Activated T-helper 9 cell treated with anti-CD3 and anti-CD28 coated beads, Interleukin-2, amount 50 U/mL, for 16 hours (primary cell): Measurements from ENCODE around the gene KRTAP5-4.
"Not testable (repeated sequence)": the region's sequence is repeated elsewhere in the genome, so short reads cannot be mapped to it uniquely, and the experiment has no call there.

Experiments
- DNase-seq: peaks from one replicate; pipeline ENCODE4 v3.0.0-alpha.2; 2020; ENCODE audit warnings: low read depth

The KRTAP5-4 gene, protein sequence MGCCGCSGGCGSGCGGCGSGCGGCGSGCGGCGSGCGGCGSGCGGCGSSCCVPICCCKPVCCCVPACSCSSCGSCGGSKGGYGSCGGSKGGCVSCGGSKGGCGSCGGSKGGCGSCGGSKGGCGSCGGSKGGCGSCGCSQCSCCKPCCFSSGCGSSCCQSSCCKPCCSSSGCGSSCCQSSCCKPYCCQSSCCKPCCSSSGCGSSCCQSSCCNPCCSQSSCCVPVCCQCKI

DNA sequence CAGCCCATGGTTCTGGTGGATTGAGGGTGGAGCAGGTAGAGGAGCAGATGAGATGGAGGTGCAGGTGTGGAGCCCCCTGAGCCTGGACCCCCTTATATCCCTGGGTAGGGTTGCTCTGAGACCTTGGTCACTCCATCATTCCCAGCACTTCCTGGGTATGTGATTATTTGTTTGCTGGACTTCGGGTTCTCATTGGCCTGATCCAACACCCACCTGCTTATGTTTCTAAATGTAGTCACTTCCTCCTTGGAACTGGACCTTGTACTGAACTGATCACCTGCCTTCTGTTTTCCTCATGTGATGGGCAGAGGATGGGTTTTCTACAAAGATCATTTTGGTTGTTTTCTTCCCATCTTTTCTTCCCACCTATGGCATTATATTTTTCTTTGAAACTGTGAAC, at the start of gene KRTAP5-4:
TSS of gene KRTAP5-4 (minus strand) at position 53 of the 400 bp plus-strand sequence. CDS start at position 8, 45 bp downstream.
- no peak for DNase-seq

DNA sequence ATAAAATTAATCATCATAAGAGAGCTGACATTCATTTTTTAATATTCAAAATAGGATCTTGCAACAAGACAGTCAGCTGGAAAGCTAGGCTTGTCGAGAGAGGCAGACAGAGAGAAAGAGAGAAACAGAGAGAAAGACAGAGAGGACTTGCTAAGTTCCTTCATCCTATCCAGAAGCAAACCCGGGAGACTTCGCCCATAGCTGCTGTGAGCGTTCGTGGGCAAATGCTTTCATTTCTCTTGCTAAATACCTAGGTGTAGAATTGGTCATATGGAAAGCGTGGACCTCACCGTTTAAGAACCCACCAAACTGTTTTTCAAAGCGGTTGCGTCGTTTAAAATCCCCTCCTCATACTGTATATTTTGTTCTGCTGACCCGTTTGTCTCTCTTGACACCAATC, 49.7 kb upstream of the KRTAP5-4 start:
- no peak for DNase-seq

DNA sequence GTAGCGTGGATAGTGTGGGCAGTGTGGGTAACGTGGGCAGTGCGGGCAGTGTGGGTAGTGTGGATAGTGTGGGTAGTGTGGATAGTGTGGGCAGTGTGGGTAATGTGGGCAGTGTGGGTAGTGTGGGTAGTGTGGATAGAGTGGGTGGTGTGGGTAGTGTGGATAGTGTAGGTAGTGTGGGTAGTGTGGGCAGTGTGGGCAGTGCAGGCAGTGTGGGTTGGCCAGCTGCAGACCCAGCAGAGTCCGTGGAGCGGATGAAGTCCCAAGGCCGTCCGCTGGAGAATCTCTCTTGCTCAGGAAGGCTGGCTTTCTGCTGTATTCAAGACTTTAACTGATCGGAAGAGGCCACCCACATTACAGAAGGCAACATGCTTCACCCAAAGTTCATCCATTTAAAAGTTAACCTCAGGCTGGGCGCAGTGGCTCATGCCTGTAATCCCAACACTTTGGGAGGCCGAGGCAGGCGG, 49.0 kb upstream of the KRTAP5-4 start:
- no peak for DNase-seq

DNA sequence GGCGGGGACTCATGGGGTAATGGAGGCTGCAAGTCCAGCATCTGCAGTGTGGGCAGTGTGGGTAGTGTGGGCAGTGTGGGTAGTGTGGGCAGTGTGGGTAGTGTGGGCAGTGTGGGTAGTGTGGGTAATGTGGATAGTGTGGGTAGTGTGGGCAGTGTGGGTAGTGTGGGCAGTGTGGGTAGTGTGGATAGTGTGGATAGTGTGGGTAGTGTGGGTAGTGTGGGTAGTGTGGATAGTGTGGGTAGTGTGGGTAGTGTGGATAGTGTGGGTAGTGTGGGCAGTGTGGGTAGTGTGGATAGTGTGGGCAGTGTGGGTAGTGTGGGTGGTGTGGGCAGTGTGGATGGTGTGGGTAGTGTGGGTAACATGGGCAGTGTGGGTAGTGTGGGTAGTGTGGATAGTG, 48.5 kb upstream of the KRTAP5-4 start:
- not testable (repeated sequence) for DNase-seq

DNA sequence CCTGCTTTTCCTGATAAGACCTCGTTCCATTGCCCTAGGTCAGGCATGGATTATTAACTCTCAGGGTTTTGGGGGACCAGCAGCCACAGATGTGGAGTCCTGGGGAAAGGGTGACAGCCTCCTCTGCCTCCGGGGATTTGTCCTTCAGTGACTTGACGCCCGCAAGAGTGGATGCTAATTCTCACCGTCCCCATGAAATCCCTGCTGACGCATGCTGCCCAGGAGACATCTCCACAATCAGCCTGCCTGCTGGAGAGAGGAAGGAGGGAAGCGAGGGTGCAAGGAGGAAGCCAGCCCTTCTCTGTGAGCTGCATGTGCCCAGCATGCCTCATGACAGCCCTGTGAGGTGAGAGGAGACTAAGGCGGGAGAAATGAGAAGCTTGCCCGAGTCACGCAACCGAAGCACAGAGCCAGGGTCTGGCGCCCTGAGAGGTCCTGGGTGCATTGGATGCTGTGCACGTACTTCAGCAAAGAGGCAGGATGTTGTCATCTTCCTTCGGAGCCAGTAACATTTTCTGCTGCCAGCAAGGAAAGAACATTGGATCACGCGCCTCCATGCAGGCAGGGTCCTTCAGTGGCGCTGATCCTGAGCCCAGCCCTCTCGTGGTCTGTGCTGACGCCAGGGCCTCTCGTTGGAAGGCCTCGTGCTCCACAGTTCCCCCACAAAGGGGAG, 47.7 kb upstream of the KRTAP5-4 start:
- DNase-seq = no peak

DNA sequence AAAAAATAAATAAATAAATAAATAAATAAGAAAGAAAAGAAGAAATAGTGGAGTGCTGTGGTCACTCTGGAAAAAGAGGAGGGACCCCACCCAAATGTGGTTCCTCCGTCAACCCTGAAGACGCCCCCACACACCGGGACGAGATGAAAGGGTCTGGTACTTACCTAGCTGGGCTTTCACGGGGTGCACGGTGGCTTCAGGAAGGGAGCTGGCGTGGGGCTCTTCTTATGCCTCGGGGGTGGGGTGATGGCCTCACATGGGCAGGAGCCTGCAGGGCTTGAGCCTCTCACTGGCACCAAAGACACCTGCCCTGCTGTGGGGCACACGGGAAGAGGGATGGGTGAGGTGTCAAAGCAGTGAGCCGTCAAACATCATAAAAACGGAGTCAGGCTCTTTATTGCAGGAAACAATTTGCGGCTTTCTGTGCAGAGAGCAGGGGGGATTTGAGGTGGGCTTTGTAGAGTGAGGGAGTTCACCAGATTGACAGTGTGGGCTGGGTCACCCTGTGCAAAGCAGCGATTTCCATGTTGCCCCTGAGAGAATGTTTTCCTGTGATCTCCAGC, 47.1 kb upstream of the KRTAP5-4 start:
- DNase-seq = no peak

DNA sequence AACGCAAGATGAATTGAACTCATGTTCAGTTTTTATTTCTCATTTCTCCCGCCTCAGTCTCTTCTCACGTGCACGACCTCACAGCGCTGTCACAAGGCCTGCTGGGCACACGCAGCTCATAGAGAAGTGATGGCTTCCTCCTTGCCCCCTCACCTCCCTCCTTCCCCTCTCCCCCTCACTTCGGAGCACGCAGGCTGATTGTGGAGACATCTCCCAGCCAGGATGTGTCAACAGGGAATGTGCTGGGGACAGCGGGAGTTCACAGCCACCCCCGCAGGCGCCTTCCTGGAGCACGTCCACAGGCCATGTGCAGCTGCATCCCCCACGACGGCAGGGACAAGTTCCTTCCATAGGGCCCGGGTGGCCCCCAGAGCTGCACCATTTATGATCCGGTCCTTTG, 46.0 kb upstream of the KRTAP5-4 start:
- no peak for DNase-seq

DNA sequence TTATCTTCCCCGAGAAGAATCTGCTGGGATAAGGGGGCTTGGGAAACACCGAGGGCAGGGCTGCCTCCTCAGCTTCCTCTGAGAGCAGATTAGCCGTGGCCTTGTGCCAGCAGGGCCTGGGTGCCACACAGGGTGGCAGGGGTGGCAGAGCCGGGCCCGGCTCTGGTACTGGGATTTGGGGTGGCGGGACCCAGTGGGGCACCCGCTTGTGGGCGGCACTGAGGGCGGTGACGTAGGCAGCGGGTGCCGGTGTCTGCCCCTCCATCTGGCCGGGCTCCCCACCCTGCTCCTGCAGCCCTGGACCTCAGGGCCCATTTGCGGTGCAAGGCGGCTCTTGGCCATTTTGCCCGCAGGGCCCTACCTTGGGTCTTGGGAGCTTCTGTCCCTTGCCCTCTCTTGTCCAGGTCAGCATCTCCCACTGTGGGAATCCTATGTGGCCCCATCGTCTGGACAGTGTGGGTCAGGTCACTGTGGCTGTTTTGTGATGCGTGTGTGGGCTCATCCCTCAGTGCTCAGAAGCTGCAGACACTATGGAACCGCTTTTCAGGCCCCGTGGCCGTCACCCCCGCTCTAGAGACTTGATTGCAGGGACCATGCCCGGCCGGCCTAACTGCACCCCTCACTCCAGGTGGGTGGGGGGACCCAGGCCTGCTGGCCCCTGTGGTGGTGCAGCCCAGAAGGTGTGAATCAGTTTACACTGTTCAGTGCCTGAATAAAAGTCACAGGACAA, 45.3 kb upstream of the KRTAP5-4 start:
- DNase-seq = no peak

DNA sequence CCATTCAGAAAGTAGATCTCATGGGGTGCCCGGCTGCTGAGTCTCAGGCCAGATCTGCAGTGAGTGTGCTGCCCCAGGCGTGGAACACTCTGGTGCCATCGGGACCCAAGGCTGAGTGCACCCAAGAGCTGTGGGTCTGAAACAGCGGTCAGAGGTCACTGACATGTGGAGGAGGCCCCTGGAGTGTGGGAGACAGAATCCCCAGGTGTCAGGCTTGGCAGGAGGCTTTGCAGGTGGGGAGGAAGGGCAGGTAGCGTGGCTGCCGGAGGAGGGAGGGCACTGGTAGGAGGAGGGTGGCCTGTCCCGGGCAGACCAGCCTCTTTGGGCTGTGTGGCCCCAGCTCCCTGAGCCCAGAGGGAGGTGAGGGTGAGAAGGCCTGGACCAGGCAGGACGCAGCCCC, 43.4 kb upstream of the KRTAP5-4 start:
- DNase-seq = no peak

DNA sequence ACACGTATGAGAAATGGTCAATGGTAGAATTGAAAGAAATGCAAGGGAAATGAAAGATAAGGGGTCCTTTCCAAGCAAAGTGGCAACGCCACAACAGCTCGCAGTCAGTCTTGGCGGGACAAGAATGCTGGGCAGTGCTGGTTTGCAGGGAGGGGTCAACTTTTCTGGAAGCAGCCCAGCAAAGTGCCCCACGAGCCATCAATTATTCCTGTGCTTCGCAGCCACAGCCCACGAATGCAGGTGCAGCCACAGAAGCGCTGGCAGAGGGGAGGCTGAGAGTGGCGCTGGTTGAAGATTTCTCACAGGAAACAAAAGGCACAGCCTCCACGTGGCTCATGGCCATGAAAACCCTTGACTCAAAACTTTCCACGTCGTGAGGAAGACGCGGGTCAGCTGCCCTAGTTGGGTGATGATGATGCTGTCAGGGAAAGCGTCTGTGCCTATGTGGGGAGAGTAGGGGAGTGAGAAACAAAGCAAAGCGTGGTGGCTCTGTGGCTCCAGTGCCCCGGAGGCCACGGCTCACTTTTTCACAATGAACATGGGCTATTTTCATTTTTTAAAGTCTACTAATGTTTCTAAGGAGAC, 40.9 kb upstream of the KRTAP5-4 start:
- not testable (repeated sequence) for DNase-seq

DNA sequence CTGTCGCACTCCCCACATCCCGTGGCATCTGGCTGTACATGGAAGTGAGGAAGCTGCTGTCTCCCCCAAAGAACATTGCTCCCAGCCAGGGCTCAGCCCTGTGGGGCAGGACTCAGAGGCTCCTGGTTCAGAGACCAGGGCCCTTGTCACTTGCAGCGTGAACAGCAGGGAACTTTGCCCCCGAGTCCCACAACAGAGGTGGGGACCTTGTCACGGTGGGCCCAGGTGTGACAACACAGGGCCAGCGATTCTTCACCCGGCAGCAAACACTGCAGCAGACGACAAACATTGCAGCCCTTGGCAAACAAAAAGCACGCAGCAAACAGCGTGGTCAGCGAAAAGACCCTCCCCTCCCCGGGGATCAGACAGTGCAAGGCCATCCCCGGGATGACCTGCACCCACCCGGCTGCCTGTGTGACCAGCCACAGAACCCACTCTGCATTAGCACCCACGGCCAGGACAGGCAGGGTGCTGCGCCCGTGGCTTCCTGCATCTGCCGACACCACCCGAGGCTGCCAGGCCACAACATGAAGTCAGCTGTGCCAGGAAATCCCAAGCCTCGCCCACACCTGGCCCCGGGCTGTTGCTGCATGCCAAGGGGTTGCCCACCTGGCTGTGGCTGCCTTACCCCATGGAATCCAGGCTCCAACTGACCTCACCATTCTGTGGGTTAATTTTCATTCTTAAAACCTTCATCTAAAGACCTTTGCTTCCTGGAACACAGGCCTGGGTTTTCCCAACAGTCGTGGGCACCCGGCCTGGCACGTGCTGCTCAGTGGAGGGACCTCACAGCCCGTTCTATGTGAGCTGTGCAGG, 39.7 kb upstream of the KRTAP5-4 start:
- DNase-seq = not testable (repeated sequence)

DNA sequence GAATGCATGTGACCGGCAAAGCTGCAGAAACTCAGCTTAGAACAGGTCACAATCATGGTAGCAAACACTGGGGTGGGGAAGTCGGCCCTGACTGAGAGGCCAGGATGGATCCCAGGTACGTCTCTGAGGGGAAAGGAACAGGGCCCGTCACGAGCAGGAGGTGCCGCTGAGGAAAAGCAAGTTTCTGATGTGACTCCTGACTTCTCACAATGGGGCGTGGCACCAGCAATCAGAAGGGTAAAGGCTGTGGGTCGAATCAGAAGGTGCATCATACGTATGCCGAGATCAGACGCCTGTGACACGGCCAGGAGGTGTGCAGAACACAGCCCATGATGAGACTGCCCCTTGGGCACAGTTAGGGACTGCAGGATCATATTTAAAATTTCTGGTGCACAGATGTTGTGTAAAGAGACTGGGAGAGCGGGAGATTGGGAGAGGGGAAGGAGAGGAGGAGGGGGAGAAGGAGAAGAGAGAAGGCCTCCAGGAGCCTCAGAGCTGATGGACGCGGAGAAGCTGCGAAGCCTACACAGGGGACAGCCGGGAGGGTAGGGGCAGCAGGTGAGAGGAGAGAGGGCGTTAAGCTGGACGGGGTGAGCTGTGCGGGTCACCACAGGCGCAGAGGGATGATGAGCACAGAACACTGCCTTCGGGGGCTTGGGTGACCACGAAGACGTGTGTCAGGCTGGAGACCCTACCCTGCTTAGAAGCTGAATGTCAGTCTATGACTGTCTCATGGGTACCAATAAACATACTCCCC, 38.4 kb upstream of the KRTAP5-4 start:
- DNase-seq = no peak

DNA sequence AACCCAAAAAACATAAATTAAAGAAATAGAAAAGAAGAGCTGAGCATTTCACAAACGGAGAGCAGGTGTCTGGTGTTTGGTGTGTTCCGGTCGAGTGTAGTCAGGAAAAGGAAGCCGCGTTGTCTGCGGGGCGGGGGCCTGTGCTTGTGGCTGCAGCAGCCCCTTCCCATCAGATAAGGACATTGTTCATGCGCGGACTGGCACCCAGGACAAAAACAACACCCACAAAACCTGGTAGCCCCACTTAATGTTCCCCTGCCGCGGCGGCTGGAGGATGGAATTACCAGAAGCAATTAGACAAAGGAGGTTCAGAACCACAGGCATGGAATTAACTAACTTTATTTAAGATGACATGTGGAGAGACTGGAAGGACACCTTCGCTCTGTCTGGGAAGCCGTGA, 37.6 kb upstream of the KRTAP5-4 start:
- DNase-seq = no peak

DNA sequence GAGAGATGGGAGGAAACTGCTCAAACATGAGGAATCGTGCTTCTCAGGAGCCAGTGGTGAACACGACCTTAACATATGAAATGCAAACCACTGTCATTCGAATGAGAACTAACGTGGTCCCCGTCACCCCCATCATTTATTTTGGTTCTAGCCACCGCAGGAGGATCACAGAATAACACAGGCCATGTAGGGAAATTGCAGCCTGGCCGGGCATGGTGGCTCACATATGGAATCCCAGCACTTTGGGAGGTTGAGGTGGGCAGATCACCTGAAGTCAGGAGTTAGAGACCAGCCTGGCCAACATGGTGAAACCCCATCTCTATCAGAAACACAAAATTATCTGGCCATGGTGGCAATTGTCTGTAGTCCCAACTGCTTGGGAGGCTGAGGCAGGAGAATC, 34.7 kb upstream of the KRTAP5-4 start:
- no peak for DNase-seq

DNA sequence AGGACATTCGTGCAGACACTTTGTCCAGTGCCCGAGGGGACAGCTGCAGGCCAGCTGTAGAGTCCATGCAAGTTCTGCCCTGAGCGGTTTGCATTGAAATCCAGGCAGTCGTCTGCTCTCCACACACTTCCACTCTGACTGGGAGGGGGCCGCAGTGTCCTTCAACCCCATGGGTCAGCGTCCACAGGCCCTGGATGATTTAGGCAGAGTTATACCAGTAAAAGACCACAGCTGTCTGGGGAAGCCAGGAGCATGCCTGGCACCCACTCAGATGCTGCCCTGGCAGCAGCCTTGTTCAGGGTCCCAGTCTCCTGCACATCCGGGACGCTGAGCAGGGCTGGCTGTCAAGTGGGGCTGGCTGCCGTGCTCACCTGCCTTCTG, 34.1 kb upstream of the KRTAP5-4 start:
- no peak for DNase-seq

DNA sequence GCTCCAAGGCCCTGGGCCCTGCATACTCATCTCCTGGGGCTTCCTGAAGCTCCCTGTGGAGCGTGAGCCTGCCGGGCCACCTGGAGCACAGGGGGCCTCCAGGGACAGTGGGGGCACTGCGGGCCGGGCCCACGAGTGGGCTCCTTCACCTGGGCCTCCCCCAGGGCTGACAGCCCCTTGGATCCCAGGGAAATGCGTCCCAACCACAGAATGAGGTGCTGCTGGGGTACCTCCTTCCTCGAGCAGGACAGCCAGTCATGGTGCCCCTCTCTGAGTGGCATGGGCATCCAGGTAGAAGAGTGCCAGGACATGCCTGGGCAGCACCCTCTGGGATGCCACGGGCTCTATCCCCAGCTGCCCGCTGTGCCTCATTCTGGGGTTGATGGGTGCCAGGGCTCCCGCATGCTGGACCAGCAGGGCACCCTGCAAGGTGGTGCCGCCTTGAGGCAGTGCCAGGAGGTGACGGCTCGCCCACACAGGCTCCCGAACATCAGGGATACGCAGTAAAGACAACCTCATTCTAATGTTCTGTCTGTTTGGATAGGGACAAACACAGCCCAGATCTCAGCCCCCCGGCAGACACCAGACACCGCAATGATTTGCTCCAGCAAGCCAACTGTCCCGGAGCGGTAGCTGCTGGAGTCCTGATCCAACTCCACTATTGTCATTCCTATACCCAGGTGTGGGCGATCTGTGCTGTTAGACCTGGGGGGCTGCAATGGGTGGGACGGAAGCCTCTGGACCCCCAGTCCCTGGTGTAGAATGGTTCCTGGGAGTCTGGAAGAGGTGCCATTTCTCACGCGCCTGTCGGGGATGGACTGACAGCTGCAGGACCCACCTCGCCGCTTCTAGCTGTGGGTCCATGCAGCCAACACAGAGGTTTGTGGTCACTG, 33.5 kb upstream of the KRTAP5-4 start:
- DNase-seq = no peak

DNA sequence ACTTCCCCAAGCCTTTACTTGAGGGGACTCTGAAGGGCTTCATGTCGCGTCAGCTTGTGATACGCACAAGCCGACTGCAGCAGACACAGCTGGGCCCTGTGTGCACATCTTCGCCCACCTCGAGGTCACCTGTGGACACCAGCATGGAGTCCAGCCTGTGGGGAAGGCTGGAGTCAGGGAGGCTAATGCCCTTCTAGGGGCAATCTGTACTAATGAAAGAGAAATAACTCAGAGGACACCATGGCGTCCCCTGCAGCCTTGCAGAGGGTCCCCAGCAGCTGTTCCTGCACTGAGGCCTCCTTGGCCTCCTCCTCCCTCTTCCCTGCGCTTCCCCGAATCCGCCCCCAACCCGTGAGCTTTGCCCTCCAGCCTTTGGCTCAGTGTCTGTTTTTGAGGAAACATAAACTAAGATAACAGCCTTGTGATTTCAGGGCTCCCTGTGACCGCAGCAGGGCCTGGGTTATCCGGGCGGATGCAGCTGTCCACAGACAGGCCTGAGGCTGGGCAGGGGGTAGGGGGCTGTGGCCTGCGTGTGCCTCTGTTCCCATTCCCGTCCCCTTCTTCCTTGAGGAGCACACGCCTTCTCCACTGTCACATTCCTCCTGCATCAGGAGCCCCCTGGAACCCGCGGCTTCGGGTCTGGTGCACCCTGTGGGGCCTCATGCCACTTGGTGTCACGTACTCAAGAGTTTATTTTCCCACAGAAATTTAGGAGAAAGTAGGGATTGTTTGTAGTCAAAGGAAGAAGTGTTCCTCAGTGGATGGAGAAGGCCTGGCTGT, 32.6 kb upstream of the KRTAP5-4 start:
- DNase-seq = no peak

DNA sequence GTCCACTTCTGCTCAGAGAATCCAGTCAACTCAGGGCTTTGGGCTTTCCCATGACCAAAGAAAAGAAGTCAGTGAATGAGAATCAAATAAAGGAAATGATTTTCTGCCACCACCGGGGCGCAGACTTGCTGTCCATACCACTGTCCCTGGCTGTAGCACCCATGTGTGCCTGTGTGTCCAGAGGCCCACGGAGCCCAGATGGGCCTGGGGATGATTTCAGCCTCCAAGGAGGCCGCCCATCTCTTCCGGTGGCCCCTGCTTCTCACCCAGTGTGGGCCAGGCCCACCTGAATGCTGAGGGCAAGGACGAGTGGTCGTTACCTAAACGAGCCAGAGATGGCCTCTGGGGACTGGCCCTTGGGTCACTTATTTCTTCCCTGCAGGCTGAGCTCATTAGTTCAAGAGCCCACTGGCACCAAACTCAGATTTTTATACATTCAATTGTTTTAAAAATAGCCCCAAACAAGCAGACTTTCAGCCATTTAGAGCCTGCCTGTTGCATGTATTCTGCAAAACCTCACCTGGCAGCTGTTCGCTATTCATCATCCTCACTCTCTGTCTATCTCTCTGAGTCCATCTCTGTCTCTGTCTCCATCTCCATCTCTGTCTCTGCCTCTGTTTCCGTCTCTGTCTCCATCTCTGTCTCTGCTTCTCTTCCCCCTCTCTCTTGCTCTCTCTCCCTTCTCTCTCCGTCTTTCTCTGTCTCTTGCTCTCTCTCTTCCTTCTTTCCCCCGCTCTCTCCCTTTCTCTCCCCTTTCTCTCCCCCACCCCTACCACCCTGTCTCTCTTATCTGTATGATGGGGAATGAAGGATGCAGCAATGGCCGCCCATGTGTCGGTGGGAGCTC, 31.8 kb upstream of the KRTAP5-4 start:
- no peak for DNase-seq
